Hematopoietic multipotent progenitor cell treated with erythropoietin and hydrocortisone succinate and interleukin-3 and kit ligand, for 6 days (in vitro differentiated cells): ENCODE results near the gene ITGAV.

Source experiments
- DNase-seq: peaks from one replicate; pipeline ENCODE4 v3.0.0-alpha.2; 2015

The ITGAV gene

DNA sequence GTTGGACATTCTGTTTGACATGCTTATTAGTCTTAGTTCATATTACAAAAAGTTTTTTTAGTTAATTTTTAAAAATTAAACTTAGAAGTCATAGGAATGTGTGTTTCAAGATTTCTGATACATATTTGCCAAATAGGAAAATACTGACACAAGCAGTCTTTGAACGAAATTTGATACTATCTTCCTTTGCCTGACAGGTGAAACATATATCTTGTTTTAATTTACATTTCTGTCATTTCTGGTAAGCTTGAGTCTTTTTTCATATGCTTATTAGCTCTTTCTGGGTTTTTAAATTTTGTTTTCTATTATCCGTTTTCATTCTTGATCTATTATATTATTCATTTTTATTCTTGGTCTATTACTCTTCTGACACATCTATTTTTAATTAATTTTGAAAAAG is 24.5 kb downstream of the ITGAV start:
- DNase-seq = no peak

- DNase-seq = no peak
These were observed 27.3 kb downstream of the ITGAV start for GRCh38 chr2:186617148-186617547.

DNA sequence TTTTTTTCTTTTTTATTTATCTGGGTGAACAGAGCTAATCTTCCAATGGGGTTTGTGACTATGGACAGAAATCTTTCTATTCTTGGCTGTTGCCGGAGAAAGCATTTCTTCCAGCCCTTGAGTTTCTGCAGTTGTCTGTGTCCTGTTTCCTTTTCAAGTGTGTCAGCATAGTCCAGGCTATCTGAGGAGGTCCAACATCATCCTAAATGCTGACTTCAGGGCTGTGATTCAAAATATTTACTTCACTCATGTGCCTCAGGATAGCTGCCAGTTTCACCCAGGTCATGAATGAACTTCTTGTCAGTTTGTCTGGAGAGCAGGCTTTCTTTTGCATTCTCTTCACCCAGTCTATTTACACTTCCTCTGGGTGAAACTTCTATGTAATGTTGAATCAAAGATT is 27.9 kb downstream of the ITGAV start:
- DNase-seq = no peak

- DNase-seq = no peak
These were observed 28.8 kb downstream of the ITGAV start for GRCh38 chr2:186618696-186619095.

DNA sequence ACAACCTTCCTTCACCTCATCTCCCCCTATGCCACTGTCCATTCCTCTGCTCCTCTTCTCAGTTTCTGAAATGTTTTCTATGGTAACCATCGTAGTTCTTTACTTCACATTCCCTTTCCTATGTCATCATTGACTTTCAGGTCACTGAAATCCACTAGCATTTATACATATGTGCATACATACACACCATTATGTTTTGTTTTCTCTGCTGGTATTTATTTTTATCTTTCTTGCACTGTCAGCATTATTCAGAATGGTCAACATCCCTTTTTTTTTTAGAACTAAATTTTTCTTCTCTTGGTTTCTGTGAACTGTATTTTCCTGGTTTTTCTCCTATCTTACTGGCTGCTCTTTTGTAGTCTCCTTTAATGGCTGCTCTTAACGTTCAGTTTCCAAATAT is 33.2 kb downstream of the ITGAV start:
- no peak for DNase-seq

DNA sequence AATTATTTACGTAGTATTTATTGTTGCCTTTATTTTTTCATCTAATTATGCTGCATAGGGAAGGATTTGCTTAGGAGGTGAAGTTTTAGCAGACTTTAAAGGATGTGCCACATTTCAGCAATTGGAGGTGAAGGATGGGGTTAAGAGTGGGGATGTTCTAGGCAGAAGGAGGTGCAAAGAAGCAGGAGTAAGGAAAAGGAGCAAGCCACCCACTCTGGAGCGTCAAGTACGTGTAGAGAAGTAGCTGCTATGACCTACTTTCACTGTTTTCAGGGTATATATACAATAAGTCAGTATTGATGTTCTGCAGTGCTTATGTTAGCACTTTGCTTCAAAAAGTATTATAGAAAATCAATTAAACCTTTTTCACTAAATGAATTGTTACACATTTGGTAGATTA is 34.4 kb downstream of the ITGAV start:
- no peak for DNase-seq

DNA sequence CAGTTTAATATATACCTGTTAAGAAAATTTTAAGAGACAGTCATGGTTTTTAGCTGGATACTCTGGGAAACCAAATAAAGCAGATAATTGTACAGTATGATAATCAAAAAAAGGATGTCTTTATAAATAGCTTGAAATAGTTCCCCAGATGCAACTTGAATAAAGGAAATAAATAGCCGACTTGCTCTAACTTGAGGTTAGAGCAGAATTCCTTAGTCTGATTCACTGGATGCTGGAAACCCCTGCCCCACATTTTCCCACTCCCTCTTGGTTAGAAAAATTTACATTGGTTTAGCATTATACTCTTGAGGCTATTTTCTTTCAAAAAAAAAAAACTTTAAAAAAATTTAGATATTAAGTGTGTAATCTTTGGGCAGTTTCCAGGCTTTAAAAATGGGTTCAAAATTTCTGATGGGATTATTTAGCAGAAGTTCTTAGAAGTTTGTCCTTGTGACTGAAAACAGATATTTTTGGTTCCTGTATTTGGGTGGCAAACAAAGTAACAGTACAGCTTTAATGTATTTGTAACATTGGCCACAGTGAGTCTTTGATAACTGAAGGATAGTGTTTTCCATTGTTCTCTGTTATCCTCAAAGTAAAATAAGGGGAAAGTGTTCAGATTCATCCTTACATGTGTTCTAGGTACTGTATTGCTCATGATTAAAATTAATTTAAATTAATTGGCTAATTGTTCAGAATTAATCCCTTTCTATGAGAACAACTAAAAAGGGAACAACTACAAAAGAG is 39.6 kb downstream of the ITGAV start:
- DNase-seq = no peak

GRCh38 chr2:186632417-186632816 is 42.6 kb downstream of the ITGAV start:
- no peak for DNase-seq

- no peak for DNase-seq
These were observed 44.8 kb downstream of the ITGAV start for GRCh38 chr2:186634701-186635100.

DNA sequence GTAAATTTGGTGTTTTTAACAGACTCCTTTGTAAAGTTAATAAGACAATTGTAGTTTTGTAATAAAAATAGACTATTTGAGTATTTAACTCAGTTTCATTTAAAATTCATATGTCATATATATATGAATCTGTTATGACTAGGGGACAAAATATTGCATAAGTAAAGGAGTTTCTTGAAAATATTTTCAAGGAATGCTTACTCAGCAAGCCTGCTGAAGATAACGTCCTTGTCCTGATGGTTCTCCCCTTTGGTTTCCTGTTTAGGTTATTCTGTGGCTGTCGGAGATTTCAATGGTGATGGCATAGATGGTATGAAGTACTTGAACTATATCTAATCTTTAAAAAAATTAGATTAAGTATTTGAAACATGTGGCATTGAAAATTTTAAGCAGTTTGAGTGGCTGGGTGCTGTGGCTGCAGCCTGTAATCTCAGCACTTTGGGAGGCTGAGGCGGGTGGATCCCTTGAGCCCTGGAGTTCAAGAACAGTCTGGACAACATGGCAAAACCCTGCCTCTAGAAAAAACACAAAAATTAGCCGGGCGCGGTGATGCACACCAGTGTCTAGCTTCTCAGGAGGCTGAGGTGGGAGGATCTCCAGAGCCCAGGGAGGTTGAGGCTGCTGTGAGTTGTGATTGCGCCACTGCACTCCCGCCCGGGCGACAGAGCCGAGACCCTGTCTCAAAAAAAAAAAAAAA is 47.1 kb downstream of the ITGAV start:
- DNase-seq = no peak

DNA sequence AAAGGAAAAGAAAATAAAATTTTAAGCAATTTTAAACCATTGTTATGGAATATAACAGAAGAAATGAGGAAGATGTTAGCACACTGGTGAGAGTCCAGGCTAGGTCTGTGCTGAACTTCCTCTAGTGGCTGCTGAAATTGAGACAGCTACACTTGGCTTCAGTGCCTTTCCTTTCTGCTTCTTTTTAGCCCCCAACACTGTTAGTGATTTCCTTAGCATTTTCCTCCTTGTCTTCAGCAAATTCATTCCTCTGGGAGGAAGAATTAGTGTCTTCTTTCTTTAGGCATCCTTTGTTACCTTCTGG is 47.6 kb downstream of the ITGAV start:
- DNase-seq = peak; percentile 7

- no peak for DNase-seq
These were observed 50.1 kb downstream of the ITGAV start for GRCh38 chr2:186639939-186640338.

GRCh38 chr2:186641132-186641806 is 51.4 kb downstream of the ITGAV start:
- no peak for DNase-seq

GRCh38 chr2:186641807-186642321 is 52.0 kb downstream of the ITGAV start:
- peak; percentile 84 for DNase-seq

DNA sequence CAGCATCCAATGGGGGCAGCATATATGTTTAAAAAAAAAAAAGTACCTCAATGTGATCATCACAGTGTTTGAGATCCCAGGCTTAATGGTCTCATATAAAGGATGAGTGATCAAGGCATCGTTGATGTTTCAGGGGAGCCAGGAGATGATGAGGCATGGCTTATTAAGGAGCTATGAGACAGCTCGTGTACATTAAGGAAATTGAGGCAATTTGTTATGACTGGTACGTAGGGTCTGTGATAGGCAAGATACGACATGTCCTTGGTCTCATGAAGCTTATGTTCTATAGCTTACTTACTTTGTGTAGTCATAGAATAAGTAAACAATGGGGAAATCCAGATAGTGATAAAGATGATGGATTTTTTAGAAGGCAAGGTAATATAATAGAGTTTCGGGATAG is 54.9 kb downstream of the ITGAV start:
- no peak for DNase-seq

- DNase-seq = no peak
These were observed 56.1 kb downstream of the ITGAV start for GRCh38 chr2:186645999-186646398.

- no peak for DNase-seq
These were observed 58.3 kb downstream of the ITGAV start for GRCh38 chr2:186648130-186648529.

DNA sequence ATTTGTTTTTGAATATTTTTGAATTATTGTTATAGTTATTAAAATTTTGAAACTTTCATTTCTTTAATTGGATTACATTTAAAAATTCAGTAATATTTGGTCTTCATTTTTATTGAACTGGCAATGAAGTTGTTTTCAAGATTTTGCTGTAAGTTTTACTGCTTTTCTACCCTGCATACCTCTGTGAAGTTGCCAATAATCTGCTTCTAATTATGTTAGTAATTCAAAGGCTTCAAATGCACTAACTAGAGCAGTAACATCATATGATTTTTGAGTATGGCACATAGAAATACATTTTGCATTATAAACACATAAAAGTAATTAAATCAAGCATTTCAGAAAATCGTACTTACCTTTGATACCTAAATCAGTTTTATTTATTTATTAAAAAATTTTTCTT is 63.7 kb downstream of the ITGAV start:
- no peak for DNase-seq

- no peak for DNase-seq
These were observed 69.5 kb downstream of the ITGAV start for GRCh38 chr2:186659383-186659782.

DNA sequence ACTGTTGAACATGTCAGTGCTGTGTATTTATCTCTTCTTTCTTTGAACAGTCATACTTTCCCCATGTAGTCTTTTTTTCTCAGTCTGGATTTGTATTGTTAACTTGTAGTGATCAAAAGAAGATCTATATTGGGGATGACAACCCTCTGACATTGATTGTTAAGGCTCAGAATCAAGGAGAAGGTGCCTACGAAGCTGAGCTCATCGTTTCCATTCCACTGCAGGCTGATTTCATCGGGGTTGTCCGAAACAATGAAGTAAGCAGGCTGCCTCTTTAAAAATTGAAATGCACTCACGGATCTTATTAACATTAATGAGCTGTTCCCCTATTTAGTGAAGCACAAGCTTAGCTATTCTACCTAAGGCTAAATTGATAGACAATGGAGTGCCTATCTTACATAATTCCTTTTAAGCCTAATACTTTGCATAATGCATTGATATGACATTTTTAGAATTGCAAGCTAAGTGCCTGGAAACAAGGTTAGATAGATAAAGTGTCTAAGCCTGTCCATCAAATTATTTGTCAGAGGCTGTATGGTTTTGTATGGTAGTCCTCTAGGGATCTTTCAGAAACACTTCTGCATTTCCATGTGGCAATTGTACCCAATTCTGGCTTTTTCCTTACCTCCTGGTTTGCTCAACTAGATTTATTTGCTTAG is 74.7 kb downstream of the ITGAV start:
- no peak for DNase-seq

GRCh38 chr2:186669146-186669545 is 79.3 kb downstream of the ITGAV start:
- DNase-seq = no peak

GRCh38 chr2:186670831-186671230 is 81.0 kb downstream of the ITGAV start:
- no peak for DNase-seq

DNA sequence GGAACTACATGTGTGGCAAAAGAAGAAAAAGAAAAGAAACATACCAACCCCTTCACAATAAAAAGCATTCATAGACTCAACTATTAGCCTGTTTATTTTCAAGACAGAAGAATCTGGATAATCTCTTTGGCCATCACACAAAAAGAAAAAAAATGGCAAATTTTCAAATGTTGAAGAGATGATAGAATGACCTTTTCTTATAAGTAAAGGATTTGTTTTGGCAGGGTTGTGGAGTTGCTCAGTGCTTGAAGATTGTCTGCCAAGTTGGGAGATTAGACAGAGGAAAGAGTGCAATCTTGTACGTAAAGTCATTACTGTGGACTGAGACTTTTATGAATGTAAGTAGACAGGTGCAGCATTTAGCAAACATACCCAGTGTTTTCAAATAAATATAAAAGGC is 85.5 kb downstream of the ITGAV start:
- no peak for DNase-seq

DNA sequence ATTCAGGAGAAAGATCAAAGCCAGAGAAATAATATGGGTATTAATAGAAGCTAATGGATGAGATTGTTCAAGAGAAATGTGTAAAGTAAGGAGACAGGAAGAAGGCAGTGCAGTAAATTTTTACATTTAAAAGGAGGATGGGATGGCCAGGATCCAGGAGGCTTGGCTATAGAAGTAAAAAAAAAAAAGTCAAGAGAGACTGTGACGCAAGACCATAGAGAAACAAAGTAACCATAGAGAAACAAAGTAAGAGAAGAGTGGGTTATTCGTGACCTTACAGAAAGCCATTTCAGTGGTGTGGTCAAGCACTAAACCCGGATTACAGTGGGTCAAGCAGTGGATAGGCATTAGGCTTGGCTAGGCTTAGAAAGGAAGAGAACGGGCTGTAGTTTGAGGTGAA is 93.5 kb downstream of the ITGAV start:
- no peak for DNase-seq
